ENCODE measurements around the gene CHRM4. TPM values are rescaled to one million over a fixed set of nuclear protein-coding genes. Genes with fewer than 3 reads are reported as not detected.

The CHRM4 gene
- total RNA-seq, 1 donor from 2014 or later: 0.35 TPM

DNA sequence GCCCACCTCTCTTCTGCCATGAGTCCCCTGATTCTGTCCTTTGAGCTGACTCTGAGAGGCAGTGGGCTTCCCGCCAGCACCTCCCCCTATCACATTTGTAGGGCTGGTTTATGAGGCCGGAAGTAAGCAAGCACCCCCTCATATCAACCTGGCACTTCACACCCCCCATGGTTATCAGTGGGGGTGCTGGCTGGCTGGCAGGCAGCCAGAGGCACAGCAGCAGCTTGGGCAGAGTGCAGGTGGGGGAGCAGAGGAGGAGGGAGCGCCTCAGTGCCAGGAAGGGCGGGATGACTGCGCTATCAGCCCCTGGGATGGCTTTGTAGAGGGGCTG lies 22.9 kb upstream of the CHRM4 start:
- no peak overlapping the region for H3K4me3 Mint-ChIP-seq
- ChIA-PET POLR2A (interaction anchor here (0.6 kb wide), 1 partner anchor 20 kb away, joined by 5 read pairs; no protein-coding TSS in a partner anchor), CTCF (no interaction called here)
- H3K4me1 Mint-ChIP-seq: no peaks in the 10 kb centered on the region
- H3K27me3 Mint-ChIP-seq: no peaks in the 10 kb centered on the region
- TF ChIP-seq, protein P1, sequence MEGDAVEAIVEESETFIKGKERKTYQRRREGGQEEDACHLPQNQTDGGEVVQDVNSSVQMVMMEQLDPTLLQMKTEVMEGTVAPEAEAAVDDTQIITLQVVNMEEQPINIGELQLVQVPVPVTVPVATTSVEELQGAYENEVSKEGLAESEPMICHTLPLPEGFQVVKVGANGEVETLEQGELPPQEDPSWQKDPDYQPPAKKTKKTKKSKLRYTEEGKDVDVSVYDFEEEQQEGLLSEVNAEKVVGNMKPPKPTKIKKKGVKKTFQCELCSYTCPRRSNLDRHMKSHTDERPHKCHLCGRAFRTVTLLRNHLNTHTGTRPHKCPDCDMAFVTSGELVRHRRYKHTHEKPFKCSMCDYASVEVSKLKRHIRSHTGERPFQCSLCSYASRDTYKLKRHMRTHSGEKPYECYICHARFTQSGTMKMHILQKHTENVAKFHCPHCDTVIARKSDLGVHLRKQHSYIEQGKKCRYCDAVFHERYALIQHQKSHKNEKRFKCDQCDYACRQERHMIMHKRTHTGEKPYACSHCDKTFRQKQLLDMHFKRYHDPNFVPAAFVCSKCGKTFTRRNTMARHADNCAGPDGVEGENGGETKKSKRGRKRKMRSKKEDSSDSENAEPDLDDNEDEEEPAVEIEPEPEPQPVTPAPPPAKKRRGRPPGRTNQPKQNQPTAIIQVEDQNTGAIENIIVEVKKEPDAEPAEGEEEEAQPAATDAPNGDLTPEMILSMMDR (IDR thresholded peaks at IDR 0.05): no peak
- H3K36me3 Mint-ChIP-seq (ENCODE audit: low read depth): peaks cover 69% of the 10 kb centered on the region
- DNase-seq (no peak), ATAC-seq (ENCODE audit: low read depth) (no peak)
- no peak overlapping the region for H3K27ac Mint-ChIP-seq
- intact Hi-C loops (cut with micrococcal nuclease): no loop called here
- H3K9me3 Mint-ChIP-seq: no peaks in the 10 kb centered on the region

GRCh38 chr11:46413760-46414465 lies 22.3 kb upstream of the CHRM4 start:
- no peak for DNase-seq
- Mint-ChIP-seq H3K4me1 (no peaks in the 10 kb centered on the region), H3K27me3 (no peaks in the 10 kb centered on the region), H3K4me3 (no peak overlapping the region), H3K27ac (no peak overlapping the region), H3K9me3 (no peaks in the 10 kb centered on the region), H3K36me3 (ENCODE audit: low read depth) (peaks cover 74% of the 10 kb centered on the region)
- intact Hi-C loops (cut with micrococcal nuclease): no loop called here
- TF ChIP-seq, protein P1 (IDR thresholded peaks at IDR 0.05): no peak
- ChIA-PET POLR2A (interaction anchor here (0.6 kb wide), 1 partner anchor 19 kb away, joined by 5 read pairs; no protein-coding TSS in a partner anchor), CTCF (no interaction called here)
- ATAC-seq (ENCODE audit: low read depth): no peak

DNA sequence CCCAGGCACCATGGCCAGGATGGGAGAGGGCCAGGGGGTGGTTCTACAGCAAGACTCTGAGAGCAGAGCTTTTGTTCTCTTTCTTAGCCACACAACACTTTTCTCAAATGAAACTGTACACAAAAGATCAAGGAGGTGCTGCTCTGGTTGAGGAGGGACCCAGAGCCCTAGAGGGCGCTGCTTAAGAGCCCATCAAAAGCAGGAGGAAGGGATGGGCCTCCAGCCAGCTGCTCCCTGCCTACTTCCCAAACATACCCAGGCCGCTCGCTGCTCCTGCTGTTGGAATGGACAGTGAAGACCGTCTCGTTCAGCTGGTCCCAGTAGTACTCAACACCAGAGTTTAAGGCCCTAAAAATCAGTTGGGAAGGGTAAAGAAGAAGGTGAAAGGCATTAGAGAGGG lies 18.4 kb upstream of the CHRM4 start:
- ChIA-PET CTCF (interaction anchor here (0.6 kb wide), 1 partner anchor 349 kb away, joined by 3 read pairs; no protein-coding TSS in a partner anchor), POLR2A (no interaction called here)
- no peaks in the 10 kb centered on the region for H3K27me3 Mint-ChIP-seq
- TF ChIP-seq, protein P1 (IDR thresholded peaks at IDR 0.05): no peak
- H3K9me3 Mint-ChIP-seq: no peaks in the 10 kb centered on the region
- H3K36me3 Mint-ChIP-seq (ENCODE audit: low read depth): peaks cover 74% of the 10 kb centered on the region
- H3K4me3 Mint-ChIP-seq: no peak overlapping the region
- DNase-seq: no peak
- no peak for ATAC-seq (ENCODE audit: low read depth)
- H3K4me1 Mint-ChIP-seq: no peaks in the 10 kb centered on the region
- no peak overlapping the region for H3K27ac Mint-ChIP-seq
- intact Hi-C loops (cut with micrococcal nuclease): no loop called here

DNA sequence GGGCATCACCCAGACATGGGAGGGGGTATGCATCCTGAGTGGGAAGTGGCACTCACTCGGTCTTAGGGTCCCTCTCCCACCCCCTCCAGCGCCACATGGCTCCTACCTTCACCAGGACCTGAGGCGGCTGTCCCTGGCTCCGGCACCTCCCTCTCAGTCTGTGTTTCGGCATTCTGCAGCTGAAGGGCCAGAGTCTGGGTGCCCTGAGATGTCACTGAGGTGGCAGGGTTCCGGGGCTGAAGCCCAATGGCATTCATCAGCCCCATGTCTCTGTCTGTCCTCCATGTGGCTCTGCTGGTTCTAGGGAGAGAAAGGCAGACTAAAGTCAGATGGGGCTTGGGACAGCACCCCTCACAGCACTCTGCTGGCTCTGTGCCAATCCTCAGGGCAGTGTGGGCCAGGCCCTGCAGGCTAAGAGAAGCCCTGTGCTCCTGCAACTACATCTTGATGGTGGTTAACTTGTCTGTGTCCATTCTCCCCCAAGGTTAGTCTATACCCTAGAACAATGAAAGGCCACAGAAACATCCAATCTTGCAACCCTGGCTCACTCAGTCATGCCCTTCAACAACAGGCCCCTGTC lies 16.9 kb upstream of the CHRM4 start:
- ATAC-seq (ENCODE audit: low read depth) (no peak), DNase-seq (no peak)
- TF ChIP-seq, protein P1 (IDR thresholded peaks at IDR 0.05): no peak
- H3K4me3 Mint-ChIP-seq: no peak overlapping the region
- intact Hi-C loops (cut with micrococcal nuclease): no loop called here
- H3K36me3 Mint-ChIP-seq (ENCODE audit: low read depth): peaks cover 74% of the 10 kb centered on the region
- POLR2A ChIA-PET: no interaction called here
- H3K27me3 Mint-ChIP-seq: no peaks in the 10 kb centered on the region
- CTCF ChIA-PET: no interaction called here
- no peaks in the 10 kb centered on the region for H3K4me1 Mint-ChIP-seq
- H3K27ac Mint-ChIP-seq: no peak overlapping the region
- no peaks in the 10 kb centered on the region for H3K9me3 Mint-ChIP-seq

DNA sequence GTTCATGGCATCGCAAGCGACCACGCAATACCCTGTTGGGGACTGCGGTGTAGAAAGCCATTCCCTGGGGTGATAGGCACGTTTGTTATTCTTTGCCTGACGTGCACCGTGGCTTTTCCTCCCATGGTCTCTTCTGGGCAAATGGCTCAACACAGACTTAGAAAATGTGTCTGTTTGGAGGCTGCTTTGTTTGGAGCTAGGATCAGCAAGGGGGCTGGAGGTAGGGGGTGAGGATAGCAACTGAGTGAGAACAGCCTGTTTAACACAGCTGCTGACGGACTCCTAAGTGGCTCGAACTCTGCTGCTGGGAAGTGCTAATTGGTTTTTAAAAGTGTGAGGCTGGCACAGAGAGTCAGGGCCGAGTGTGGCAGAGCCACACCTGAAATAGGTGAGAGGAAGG lies 16.1 kb upstream of the CHRM4 start:
- CTCF ChIA-PET: no interaction called here
- peaks cover 75% of the 10 kb centered on the region for H3K36me3 Mint-ChIP-seq (ENCODE audit: low read depth)
- TF ChIP-seq, protein P1 (IDR thresholded peaks at IDR 0.05): no peak
- ATAC-seq (ENCODE audit: low read depth) (no peak), DNase-seq (no peak)
- H3K27me3 Mint-ChIP-seq: no peaks in the 10 kb centered on the region
- POLR2A ChIA-PET: no interaction called here
- H3K4me1 Mint-ChIP-seq: no peaks in the 10 kb centered on the region
- no peak overlapping the region for H3K4me3 Mint-ChIP-seq
- no peak overlapping the region for H3K27ac Mint-ChIP-seq
- no peaks in the 10 kb centered on the region for H3K9me3 Mint-ChIP-seq
- intact Hi-C loops (cut with micrococcal nuclease): no loop called here

Measured in activated B cell treated with CpG ODN at 0.5 μM for 24 hours (primary cell).